CD4-positive, alpha-beta T cell treated with Interleukin-12 subunit alpha and Interleukin-12 subunit beta, for 1 hour (primary cell): ENCODE measurements around the gene ECHS1.
A peak's percentile ranks its signal among the peaks of the same experiment; 100 is the strongest.

ENCODE experiments used
- DNase-seq: peaks from one replicate; pipeline ENCODE4 v3.0.0-alpha.2; 2020

ECHS1 gene

GRCh38 chr10:133318494-133319127, 54.5 kb downstream of the ECHS1 start:
- peak; percentile 77 for DNase-seq

DNA sequence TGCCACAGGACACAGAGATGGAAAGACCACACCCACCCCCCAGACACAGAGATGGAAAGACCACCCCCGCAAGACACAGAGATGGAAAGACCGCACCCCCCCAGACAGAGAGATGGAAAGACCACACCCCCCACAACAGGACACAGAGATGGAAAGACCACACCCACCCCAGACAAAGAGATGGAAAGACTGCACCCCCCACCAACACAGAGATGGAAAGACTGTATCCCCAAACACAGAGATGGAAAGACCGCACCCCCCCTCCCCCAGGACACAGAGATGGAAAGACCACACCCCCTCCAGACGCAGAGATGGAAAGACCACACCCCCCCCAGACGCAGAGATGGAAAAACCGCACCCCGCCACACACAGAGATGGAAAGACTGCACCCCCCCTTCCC, 56.4 kb downstream of the ECHS1 start:
- no peak for DNase-seq

GRCh38 chr10:133316266-133316665, 56.9 kb downstream of the ECHS1 start:
- DNase-seq: no peak

GRCh38 chr10:133315847-133316246, 57.3 kb downstream of the ECHS1 start:
- no peak for DNase-seq

- DNase-seq: no peak
These were observed 58.2 kb downstream of the ECHS1 start for GRCh38 chr10:133314911-133315310.

DNA sequence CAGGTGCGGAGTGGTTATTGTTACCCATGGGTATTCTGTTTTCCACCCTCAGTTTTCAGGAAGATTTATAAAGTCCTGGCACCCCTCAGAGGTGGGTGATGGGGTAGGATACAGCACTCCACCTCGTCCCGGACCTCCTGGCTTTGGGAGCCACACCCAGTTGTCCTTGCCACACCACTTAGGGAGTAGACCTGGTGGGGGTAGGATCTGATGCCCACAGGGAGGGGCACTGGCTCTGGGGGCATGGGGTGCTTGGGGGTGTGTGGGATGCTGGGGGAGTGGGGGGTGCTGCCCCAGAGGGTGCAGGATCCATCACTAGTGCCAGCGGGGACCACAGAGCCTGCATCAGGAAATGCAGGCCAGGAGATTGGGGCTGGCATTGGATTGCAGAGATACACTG, 60.0 kb downstream of the ECHS1 start:
- no peak for DNase-seq

DNA sequence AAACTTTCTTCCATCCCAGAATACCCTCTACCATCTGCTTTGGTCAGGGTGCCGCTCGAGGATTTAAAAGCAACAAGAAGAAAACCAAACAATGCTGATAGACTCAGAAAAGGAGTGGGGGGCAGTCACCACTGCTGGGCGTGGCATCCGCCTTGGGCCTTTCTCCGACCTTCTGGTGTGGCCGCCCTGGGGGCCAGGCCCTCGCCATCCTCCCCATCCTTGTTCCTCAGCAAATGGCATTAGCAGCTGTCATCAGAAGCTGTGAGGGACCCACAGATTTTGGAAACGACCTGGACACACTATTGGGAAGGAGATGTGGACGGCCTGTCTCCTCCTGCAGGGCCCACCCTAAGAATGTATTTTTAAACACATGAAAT, 60.4 kb downstream of the ECHS1 start:
- no peak for DNase-seq
